Glutamatergic neuron (in vitro differentiated cells): ENCODE results near the gene CCDC69. TPM values are rescaled to one million over a fixed set of nuclear protein-coding genes. Genes with fewer than 3 reads are reported as not detected.

ENCODE experiments used
- DNase-seq: peaks from one replicate; pipeline ENCODE4 v3.0.0; 2022
- H3K27ac Mint-ChIP-seq: one replicate; pipeline ENCODE4 v1.8.0; 2020; ENCODE audit warnings: mild to moderate bottlenecking, mixed read lengths, inconsistent platforms; ENCODE audit not compliant: unreplicated experiment
- H3K27me3 Mint-ChIP-seq: one replicate; pipeline ENCODE4 v1.8.0; 2020; ENCODE audit warnings: mild to moderate bottlenecking, moderate library complexity, mixed read lengths, inconsistent platforms; ENCODE audit not compliant: unreplicated experiment
- H3K36me3 Mint-ChIP-seq: one replicate; pipeline ENCODE4 v1.8.0; 2020; ENCODE audit warnings: mild to moderate bottlenecking, mixed read lengths, inconsistent platforms; ENCODE audit not compliant: unreplicated experiment
- H3K4me1 Mint-ChIP-seq: one replicate; pipeline ENCODE4 v1.8.0; 2020; ENCODE audit warnings: mild to moderate bottlenecking, low read depth, mixed read lengths, inconsistent platforms; ENCODE audit not compliant: unreplicated experiment
- H3K4me3 Mint-ChIP-seq: one replicate; pipeline ENCODE4 v1.8.0; 2020; ENCODE audit warnings: mild to moderate bottlenecking, mixed read lengths, inconsistent platforms; ENCODE audit not compliant: unreplicated experiment
- H3K9me3 Mint-ChIP-seq: one replicate; pipeline ENCODE4 v1.8.0; 2020; ENCODE audit warnings: mild to moderate bottlenecking, moderate library complexity, mixed read lengths, inconsistent platforms; ENCODE audit not compliant: unreplicated experiment
- CTCF ChIP-seq: fragments of 200-600 bp; sonication (generic); IDR thresholded peaks from one replicate; pipeline ENCODE4 v1.5.0; 2021; ENCODE audit not compliant: partially characterized antibody, unreplicated experiment
- total RNA-seq: library from RNA; stranded (reverse); fragmentation: NEBNext Ultra II Directional; extraction: Animal tissue kit (Norgen Biotek cat#: 25700); gene quantifications from one replicate; pipeline ENCODE4 v1.2.1, GENCODE V29; 2021; ENCODE audit not compliant: unreplicated experiment

The CCDC69 gene
- total RNA-seq, 1 donor from 2014 or later, result 2.0 TPM

DNA sequence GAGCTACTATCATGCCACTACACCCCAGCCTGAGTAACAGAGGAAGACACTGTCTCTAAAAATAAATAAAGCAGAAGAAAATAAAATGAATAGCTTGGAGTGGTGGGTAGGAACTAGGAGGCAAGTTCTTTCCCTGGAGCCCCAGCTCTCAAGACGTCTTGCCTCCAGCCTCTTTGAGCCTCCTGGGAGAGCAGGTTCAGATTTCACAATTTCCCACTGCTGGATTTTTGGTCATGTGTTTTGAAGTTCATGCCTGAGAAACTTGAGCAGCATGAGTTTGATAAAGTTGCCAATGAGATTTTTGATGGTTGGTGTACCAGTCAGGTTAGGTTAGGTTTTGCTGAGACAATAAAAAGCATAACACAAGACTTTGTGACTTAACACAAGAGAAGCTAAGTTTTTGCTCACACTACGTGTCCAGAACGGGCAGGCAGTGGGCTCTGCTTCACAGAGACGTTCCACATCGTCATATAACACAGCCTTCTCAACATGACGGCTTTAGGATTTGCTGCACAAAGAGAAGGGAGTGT is 4.1 kb upstream of the CCDC69 start:
- no peaks in the 10 kb centered on the region for H3K36me3 Mint-ChIP-seq
- H3K4me3 Mint-ChIP-seq, result no peak overlapping the region
- no peaks in the 10 kb centered on the region for H3K9me3 Mint-ChIP-seq
- DNase-seq, result no peak
- H3K4me1 Mint-ChIP-seq, result no peaks in the 10 kb centered on the region
- TF ChIP-seq CTCF, result no peak
- H3K27ac Mint-ChIP-seq, result no peak overlapping the region
- no peaks in the 10 kb centered on the region for H3K27me3 Mint-ChIP-seq

DNA sequence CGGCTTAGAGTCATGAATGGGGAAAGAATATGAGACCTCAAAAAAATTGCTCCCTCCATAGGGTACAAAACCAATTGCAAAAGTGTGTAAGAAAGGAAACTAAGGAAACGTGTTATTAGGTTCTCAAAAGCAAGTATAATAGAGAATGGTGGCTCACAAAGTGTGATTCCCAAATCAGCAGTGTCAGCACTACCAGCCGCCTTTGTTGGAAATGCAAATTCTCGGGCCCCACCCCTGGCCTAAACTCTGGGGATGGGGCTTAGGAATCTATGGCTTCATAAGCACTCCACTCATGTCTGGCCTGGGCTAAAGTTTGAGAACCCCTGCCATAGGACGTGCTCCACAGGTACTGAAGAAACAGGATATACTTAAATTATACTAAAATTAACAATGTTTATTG is 1.6 kb upstream of the CCDC69 start:
- DNase-seq, result no peak
- H3K9me3 Mint-ChIP-seq, result no peaks in the 10 kb centered on the region
- TF ChIP-seq CTCF, result no peak

DNA sequence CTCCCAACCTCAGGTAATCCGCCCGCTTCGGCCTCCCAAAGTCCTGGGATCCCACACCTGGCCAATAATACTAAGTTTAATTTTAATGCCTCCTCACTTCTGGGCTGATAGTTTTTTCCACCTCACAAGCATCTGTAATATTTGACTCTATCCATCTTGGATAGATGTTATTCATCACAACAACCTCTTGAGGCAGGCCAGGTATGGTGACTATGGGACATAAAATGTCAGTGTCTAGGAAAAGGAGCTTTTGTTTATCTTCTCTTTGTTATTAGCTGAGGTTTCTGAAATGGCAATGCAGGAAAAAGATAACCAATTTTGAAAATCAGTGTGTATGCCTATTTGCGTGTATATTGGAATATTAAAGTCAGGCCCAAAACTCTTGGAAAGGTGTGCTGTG is 1.2 kb upstream of the CCDC69 start:
- TF ChIP-seq CTCF, result no peak
- Mint-ChIP-seq H3K9me3 (no peaks in the 10 kb centered on the region), H3K36me3 (no peaks in the 10 kb centered on the region), H3K27ac (no peak overlapping the region), H3K27me3 (no peaks in the 10 kb centered on the region), H3K4me1 (no peaks in the 10 kb centered on the region), H3K4me3 (no peak overlapping the region)
- DNase-seq, result no peak

More for the DNA sequence above, 1.6 kb upstream of the CCDC69 start:
- Mint-ChIP-seq H3K27ac (no peak overlapping the region), H3K36me3 (no peaks in the 10 kb centered on the region), H3K4me1 (no peaks in the 10 kb centered on the region), H3K27me3 (no peaks in the 10 kb centered on the region), H3K4me3 (no peak overlapping the region)

GRCh38 chr5:151224372-151224771 is 480 bp upstream of the CCDC69 start:
- no peak for TF ChIP-seq CTCF
- Mint-ChIP-seq H3K27ac (no peak overlapping the region), H3K36me3 (no peaks in the 10 kb centered on the region), H3K27me3 (no peaks in the 10 kb centered on the region), H3K9me3 (no peaks in the 10 kb centered on the region), H3K4me3 (peak overlapping the region; percentile 46), H3K4me1 (no peaks in the 10 kb centered on the region)
- no peak for DNase-seq

DNA sequence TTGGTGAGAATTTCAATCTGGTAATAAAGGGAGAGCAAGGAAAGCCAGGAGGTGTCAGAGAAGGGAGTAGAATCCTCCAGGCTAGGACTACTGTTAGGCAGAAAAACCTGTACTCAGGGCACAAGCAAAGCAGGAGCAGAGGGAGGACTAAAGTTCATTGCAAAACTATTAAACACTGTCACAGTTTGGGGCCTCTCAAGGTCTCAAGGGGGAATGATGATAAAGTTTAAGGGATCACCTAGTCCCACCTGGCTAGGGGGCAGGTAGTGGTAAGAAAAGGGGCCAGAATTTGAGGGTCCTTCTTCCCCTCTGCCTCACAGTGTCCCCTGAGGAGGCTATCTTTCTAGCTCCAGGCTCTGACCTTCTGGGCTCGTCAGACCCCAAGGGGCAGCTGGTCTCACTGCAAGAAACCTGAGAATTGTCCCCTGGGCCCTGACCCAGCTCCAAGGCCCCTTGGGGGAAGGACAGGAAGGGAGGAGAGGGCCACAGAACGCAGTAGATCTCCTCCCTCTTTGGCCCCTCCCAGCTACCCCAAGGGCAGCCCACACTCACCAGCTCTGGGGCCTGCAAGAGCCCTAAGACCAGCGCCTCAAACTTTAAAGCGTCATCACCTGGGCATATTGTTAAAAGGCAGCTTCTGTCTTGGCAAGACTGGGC is 974 bp downstream of the CCDC69 start:
- no peak overlapping the region for H3K27ac Mint-ChIP-seq
- peak; percentile 23 for DNase-seq
- TF ChIP-seq CTCF, result no peak
- no peaks in the 10 kb centered on the region for H3K4me1 Mint-ChIP-seq
- H3K27me3 Mint-ChIP-seq, result no peaks in the 10 kb centered on the region
- H3K4me3 Mint-ChIP-seq, result peak overlapping the region; percentile 73
- H3K9me3 Mint-ChIP-seq, result no peaks in the 10 kb centered on the region
- no peaks in the 10 kb centered on the region for H3K36me3 Mint-ChIP-seq
